Progenitor cell of endocrine pancreas (in vitro differentiated cells): ENCODE results near the gene SCN11A. TPM values are rescaled to one million over a fixed set of nuclear protein-coding genes. Genes with fewer than 3 reads are reported as not detected.
"Not testable (repeated sequence)": the region's sequence is repeated elsewhere in the genome, so short reads cannot be mapped to it uniquely, and the experiment has no call there.

Source experiments
- DNase-seq: peaks from one replicate; pipeline ENCODE4 v3.0.0; 2021; ENCODE audit warnings: low spot score; ENCODE audit not compliant: unreplicated experiment
- H3K27ac Mint-ChIP-seq: 2 replicates; pipeline ENCODE4 v1.8.0; 2021; ENCODE audit warnings: mild to moderate bottlenecking, moderate library complexity, mixed read lengths
- H3K27me3 Mint-ChIP-seq: 2 replicates; pipeline ENCODE4 v1.8.0; 2021; ENCODE audit warnings: mixed read lengths
- H3K36me3 Mint-ChIP-seq: 2 replicates; pipeline ENCODE4 v1.8.0; 2022; ENCODE audit warnings: mixed read lengths; ENCODE audit not compliant: insufficient read depth
- H3K4me1 Mint-ChIP-seq: 2 replicates; pipeline ENCODE4 v1.8.0; 2021; ENCODE audit warnings: low read depth, mixed read lengths
- H3K4me3 Mint-ChIP-seq: 2 replicates; pipeline ENCODE4 v1.8.0; 2021; ENCODE audit warnings: low read depth, mild to moderate bottlenecking, moderate library complexity, mixed read lengths
- H3K9me3 Mint-ChIP-seq: 2 replicates; pipeline ENCODE4 v1.8.0; 2021; ENCODE audit warnings: low read depth, mixed read lengths
- total RNA-seq: library from RNA; stranded (reverse); gene quantifications from 2 replicates; pipeline ENCODE4 v1.2.1, GENCODE V29; 2021
- TF ChIP-seq, protein P1 (sequence below): fragments of 200-600 bp; sonication (generic); IDR thresholded peaks from one replicate; pipeline ENCODE4 v1.5.0; 2021; ENCODE audit warnings: antibody characterized with exemption, mild to moderate bottlenecking; ENCODE audit not compliant: unreplicated experiment

Gene SCN11A
- total RNA-seq, 1 donor from 2014 or later = 1.6 TPM

DNA sequence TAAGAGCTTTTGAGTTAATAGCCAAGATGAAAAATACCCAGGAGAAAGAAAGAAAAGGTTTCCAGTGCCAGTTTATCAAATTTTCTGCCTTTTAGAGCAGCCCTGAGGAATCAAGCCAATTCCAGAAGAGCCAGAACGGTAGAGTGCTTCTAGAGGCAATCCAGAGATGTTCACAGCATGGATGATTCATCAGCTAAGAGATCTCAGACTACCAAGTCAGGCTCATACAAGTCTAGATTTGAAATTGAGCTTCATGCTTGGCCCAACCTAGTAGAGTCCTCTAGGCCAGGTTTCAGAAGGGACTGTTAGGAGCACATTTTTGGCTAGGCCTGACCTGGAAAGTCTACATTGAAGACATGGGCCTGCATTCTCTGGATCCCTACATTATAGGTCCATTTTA lies 15.5 kb upstream of the SCN11A start:
- TF ChIP-seq, protein P1, sequence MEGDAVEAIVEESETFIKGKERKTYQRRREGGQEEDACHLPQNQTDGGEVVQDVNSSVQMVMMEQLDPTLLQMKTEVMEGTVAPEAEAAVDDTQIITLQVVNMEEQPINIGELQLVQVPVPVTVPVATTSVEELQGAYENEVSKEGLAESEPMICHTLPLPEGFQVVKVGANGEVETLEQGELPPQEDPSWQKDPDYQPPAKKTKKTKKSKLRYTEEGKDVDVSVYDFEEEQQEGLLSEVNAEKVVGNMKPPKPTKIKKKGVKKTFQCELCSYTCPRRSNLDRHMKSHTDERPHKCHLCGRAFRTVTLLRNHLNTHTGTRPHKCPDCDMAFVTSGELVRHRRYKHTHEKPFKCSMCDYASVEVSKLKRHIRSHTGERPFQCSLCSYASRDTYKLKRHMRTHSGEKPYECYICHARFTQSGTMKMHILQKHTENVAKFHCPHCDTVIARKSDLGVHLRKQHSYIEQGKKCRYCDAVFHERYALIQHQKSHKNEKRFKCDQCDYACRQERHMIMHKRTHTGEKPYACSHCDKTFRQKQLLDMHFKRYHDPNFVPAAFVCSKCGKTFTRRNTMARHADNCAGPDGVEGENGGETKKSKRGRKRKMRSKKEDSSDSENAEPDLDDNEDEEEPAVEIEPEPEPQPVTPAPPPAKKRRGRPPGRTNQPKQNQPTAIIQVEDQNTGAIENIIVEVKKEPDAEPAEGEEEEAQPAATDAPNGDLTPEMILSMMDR = no peak
- Mint-ChIP-seq H3K27ac (no peak overlapping the region), H3K9me3 (no peaks in the 10 kb centered on the region), H3K36me3 (peaks cover 8% of the 10 kb centered on the region), H3K27me3 (no peaks in the 10 kb centered on the region), H3K4me1 (peaks cover 12% of the 10 kb centered on the region), H3K4me3 (no peak overlapping the region)
- DNase-seq = no peak

DNA sequence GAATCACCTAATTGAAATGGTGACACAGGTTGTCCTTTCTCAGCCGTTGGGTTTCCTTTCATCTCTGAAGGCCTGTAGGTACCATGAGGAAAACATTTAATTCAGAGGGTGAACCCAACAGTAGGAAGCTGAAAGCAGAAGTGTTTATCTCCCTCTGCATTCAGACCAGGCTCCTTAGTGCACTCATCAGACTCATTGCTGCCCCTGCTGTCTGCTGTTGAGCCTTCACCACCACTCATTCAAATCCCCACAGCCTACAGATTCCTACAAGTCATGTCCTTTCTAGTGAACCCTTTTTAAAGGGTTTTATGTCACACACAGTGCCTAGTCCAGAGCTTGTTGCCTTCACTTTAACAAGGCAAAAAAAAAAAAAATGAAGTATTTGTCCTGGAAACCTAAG lies 13.5 kb upstream of the SCN11A start:
- Mint-ChIP-seq H3K4me1 (peaks cover 22% of the 10 kb centered on the region), H3K4me3 (no peak overlapping the region), H3K27ac (no peak overlapping the region), H3K9me3 (no peaks in the 10 kb centered on the region), H3K27me3 (no peaks in the 10 kb centered on the region), H3K36me3 (peaks cover 8% of the 10 kb centered on the region)
- no peak for DNase-seq
- TF ChIP-seq, protein P1 = peak; percentile 50

DNA sequence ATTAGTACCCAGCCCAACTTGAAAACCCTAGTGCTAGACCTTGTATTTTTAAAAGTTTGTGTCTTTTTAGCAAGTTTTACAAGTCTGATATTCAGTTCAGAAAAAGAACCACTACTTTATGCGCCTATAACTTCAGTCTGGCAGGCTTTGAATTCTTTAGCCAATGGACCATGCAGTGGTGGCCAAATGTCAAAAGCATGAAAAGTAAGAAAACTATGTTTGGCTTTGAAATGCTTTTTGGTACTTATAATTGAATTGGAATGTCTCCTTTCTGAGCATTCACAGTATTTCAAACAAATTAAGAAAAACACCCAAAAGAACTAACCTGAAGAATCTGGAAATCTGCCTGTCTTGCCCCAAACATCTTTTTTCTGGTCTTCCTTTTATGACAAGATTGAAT lies 12.9 kb upstream of the SCN11A start:
- no peak overlapping the region for H3K27ac Mint-ChIP-seq
- TF ChIP-seq, protein P1 = no peak
- H3K4me3 Mint-ChIP-seq = no peak overlapping the region
- no peaks in the 10 kb centered on the region for H3K27me3 Mint-ChIP-seq
- DNase-seq = no peak
- H3K4me1 Mint-ChIP-seq = peaks cover 22% of the 10 kb centered on the region
- no peaks in the 10 kb centered on the region for H3K9me3 Mint-ChIP-seq
- H3K36me3 Mint-ChIP-seq = peaks cover 7% of the 10 kb centered on the region

DNA sequence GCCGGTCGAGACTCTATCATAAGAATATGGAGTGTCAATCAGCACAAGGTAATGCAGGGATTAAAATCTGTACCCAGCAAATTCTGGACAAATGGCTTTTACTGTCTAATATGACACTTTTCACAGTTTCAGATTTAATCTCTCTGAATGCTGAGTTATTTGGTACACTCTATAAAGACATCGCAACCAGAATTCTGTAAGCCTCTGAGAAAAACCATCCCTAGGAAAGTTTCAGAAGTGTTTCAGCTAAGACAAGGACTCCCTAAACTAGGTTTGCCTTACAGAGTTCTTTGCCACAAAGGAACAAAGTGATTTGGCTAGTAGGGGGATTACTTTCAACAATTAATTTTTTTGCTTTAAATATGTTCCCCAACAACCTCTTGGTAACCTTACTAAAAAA lies 11.4 kb upstream of the SCN11A start:
- TF ChIP-seq, protein P1 = no peak
- Mint-ChIP-seq H3K9me3 (no peaks in the 10 kb centered on the region), H3K27ac (peak overlapping the region; percentile 57), H3K4me3 (no peak overlapping the region), H3K27me3 (no peaks in the 10 kb centered on the region), H3K36me3 (peaks cover 12% of the 10 kb centered on the region), H3K4me1 (peaks cover 24% of the 10 kb centered on the region)
- DNase-seq = no peak

DNA sequence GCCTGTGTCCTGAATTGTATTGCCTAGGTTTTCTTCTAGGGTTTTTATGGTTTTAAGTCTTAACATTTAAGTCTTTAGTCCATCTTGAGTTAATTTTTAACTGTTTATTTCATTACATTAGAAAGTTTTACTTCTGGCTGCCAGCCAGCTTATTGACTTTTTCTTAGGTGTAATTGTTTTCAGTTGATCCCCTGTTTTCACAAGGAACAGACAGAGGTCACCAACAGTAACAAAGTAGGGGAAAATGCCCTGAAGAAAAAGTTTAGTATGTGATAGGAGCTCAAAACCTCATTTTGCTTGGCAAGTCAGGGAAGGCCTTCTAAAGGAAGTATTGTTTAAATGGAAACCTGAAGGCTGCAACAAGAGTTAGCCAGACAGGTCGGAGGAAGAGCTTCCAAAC lies 10.4 kb upstream of the SCN11A start:
- peaks cover 14% of the 10 kb centered on the region for H3K36me3 Mint-ChIP-seq
- H3K9me3 Mint-ChIP-seq = no peaks in the 10 kb centered on the region
- H3K4me3 Mint-ChIP-seq = no peak overlapping the region
- DNase-seq = no peak
- H3K27ac Mint-ChIP-seq = peak overlapping the region; percentile 89
- H3K4me1 Mint-ChIP-seq = peaks cover 24% of the 10 kb centered on the region
- TF ChIP-seq, protein P1 = no peak
- H3K27me3 Mint-ChIP-seq = no peaks in the 10 kb centered on the region

DNA sequence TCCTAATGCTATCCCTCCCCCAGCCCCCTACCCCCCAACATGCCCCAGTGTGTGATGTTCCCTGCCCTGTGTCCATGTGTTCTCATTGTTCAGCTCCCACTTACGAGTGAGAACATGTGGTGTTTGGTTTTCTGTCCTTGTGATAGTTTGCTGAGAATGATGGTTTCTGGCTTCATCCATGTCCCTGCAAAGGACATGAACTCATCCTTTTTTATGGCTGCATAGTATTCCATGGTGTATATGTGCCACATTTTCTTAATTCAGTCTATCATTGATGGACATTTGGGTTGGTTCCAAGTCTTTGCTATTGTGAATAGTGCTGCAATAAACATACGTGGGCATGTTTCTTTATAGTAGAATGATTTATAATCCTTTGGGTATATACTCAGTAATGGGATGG lies 9.5 kb upstream of the SCN11A start:
- not testable (repeated sequence) for H3K27me3 Mint-ChIP-seq, DNase-seq, H3K9me3 Mint-ChIP-seq, H3K4me3 Mint-ChIP-seq
- peaks cover 14% of the 10 kb centered on the region for H3K36me3 Mint-ChIP-seq
- H3K27ac Mint-ChIP-seq = peak overlapping the region; percentile 38
- H3K4me1 Mint-ChIP-seq = peaks cover 24% of the 10 kb centered on the region
